PC-9 (cell line): Measurements from ENCODE around the gene ZFPM1. TPM values are rescaled to one million over a fixed set of nuclear protein-coding genes. Genes with fewer than 3 reads are reported as not detected.

Experiments used
- BruUV-seq: library from RNA; stranded (reverse); fragments of 400-500 nt; replicated peaks from 2 replicates; lab custom pipeline; 2021; lab: Mats Ljungman, UMichigan
- CTCF ChIA-PET: fragments of 300-600 bp; sonication (Branson Sonifier 250); formaldehyde crosslinking; loops from one replicate; lab custom pipeline; 2022; ENCODE audit warnings: antibody characterized with exemption; lab: Charles Lee
- POLR2A ChIA-PET: fragments of 300-600 bp; sonication (Branson Sonifier 250); formaldehyde crosslinking; loops from one replicate; lab custom pipeline; 2022; ENCODE audit warnings: antibody characterized with exemption; ENCODE audit not compliant: unreplicated experiment; lab: Charles Lee
- DNase-seq, 2 experiments: peaks; one replicate each; pipeline versions ENCODE4 v3.0.0 to v3.0.0-alpha.2; 2015 to 2022; ENCODE audit warnings: mixed read lengths in 1 of 2
- H2AFZ ChIP-seq: fragments of 200-600 bp; sonication (generic); 2 replicates; pipeline ENCODE4 v1.8.1; 2017; ENCODE audit warnings: antibody characterized with exemption
- H3F3A ChIP-seq: fragments of 200-600 bp; sonication (generic); 2 replicates; pipeline ENCODE4 v1.8.1; 2017; ENCODE audit warnings: antibody characterized with exemption, mild to moderate bottlenecking, low read depth; ENCODE audit not compliant: insufficient read depth
- H3K27ac ChIP-seq: fragments of 200-600 bp; sonication (generic); 2 replicates; pipeline ENCODE4 v1.6.1; 2016; ENCODE audit warnings: mixed run types
- H3K27me3 ChIP-seq: fragments of 200-600 bp; sonication (generic); 2 replicates; pipeline ENCODE4 v1.6.1; 2016; ENCODE audit warnings: low read depth, mixed run types; ENCODE audit not compliant: insufficient read depth
- H3K36me3 ChIP-seq: fragments of 200-600 bp; sonication (generic); 2 replicates; pipeline ENCODE4 v1.6.1; 2016; ENCODE audit warnings: low read depth, mixed run types
- H3K4me1 ChIP-seq: fragments of 200-600 bp; sonication (generic); replicated peaks from 2 replicates; pipeline ENCODE4 v1.6.1; 2016; ENCODE audit warnings: mixed run types; ENCODE audit not compliant: insufficient read depth
- H3K4me2 ChIP-seq: fragments of 200-600 bp; sonication (generic); 2 replicates; pipeline ENCODE4 v1.6.1; 2017; ENCODE audit warnings: mixed run types
- H3K4me3 ChIP-seq: fragments of 200-600 bp; sonication (generic); 2 replicates; pipeline ENCODE4 v1.6.1; 2016; ENCODE audit warnings: mixed run types
- H3K79me2 ChIP-seq: fragments of 200-600 bp; sonication (generic); 2 replicates; pipeline ENCODE4 v1.6.1; 2017; ENCODE audit warnings: low read depth, mixed run types
- H3K9me2 ChIP-seq: fragments of 200-600 bp; sonication (generic); 2 replicates; pipeline ENCODE4 v1.8.1; 2017; ENCODE audit warnings: mild to moderate bottlenecking; ENCODE audit not compliant: insufficient read depth
- H3K9me3 ChIP-seq: fragments of 200-600 bp; sonication (generic); 2 replicates; pipeline ENCODE4 v1.8.1; 2016; ENCODE audit warnings: low read depth; ENCODE audit not compliant: insufficient read depth
- H4K20me1 ChIP-seq: fragments of 200-600 bp; sonication (generic); 2 replicates; pipeline ENCODE4 v1.8.1; 2017; ENCODE audit not compliant: insufficient read depth
- EZH2 ChIP-seq: fragments of 200-600 bp; sonication (generic); IDR thresholded peaks from 2 replicates; pipeline ENCODE4 v1.8.0; 2017; ENCODE audit warnings: antibody characterized with exemption, low read depth
- intact Hi-C: fragments of 100-400 bp; cut with micrococcal nuclease; formaldehyde crosslinking; loops from one replicate; pipeline ENCODE4 v1.10.0; 2022; ENCODE audit not compliant: unreplicated experiment
- total RNA-seq: library from RNA; stranded (reverse); gene quantifications from 2 replicates; pipeline ENCODE4 v1.2.3, GENCODE V29; 2021
- TF ChIP-seq, protein P1 (sequence below): fragments of 200-600 bp; sonication (generic); conservative IDR thresholded peaks from 2 replicates; pipeline ENCODE4 v1.6.1; 2017; ENCODE audit warnings: mixed run types, antibody characterized with exemption, mild to moderate bottlenecking, moderate library complexity

The ZFPM1 gene
- total RNA-seq, 1 experiment from 2014 or later, result 19.7 TPM

DNA sequence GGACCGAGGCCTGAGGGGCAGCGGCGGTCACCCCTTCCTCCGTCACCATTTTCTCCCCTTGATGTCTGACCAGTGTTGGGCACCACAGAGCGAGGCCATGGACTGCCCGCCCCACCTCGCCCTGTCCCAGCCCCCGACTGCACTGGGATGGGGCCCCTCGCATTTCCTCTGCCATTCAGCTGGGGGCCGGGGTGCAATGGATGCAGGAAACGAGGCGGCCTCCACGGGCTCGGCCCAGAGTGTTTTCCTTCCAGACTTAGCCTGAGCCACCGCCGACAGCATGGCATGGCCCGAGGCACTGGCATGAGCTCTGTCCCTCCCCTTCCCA is 72.5 kb downstream of the ZFPM1 start:
- Histone ChIP-seq H3K4me1 (no peaks in the 10 kb centered on the region), H3K36me3 (no peaks in the 10 kb centered on the region), H3K4me2 (no peak overlapping the region), H2AFZ (no peak overlapping the region), H3K9me3 (no peaks in the 10 kb centered on the region), H3K27me3 (no peaks in the 10 kb centered on the region), H3K9me2 (no peaks in the 10 kb centered on the region), H3K27ac (no peak overlapping the region), H3K4me3 (no peak overlapping the region), H3K79me2 (no peaks in the 10 kb centered on the region), H4K20me1 (no peaks in the 10 kb centered on the region), H3F3A (no peaks in the 10 kb centered on the region)
- no TSS peak for BruUV-seq
- no peak for TF ChIP-seq EZH2
- TF ChIP-seq, protein P1, sequence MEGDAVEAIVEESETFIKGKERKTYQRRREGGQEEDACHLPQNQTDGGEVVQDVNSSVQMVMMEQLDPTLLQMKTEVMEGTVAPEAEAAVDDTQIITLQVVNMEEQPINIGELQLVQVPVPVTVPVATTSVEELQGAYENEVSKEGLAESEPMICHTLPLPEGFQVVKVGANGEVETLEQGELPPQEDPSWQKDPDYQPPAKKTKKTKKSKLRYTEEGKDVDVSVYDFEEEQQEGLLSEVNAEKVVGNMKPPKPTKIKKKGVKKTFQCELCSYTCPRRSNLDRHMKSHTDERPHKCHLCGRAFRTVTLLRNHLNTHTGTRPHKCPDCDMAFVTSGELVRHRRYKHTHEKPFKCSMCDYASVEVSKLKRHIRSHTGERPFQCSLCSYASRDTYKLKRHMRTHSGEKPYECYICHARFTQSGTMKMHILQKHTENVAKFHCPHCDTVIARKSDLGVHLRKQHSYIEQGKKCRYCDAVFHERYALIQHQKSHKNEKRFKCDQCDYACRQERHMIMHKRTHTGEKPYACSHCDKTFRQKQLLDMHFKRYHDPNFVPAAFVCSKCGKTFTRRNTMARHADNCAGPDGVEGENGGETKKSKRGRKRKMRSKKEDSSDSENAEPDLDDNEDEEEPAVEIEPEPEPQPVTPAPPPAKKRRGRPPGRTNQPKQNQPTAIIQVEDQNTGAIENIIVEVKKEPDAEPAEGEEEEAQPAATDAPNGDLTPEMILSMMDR, result no peak
- POLR2A ChIA-PET, result no interaction called here
- CTCF ChIA-PET, result no interaction called here
- intact Hi-C loops, result no loop called here
- no peak for DNase-seq

DNA sequence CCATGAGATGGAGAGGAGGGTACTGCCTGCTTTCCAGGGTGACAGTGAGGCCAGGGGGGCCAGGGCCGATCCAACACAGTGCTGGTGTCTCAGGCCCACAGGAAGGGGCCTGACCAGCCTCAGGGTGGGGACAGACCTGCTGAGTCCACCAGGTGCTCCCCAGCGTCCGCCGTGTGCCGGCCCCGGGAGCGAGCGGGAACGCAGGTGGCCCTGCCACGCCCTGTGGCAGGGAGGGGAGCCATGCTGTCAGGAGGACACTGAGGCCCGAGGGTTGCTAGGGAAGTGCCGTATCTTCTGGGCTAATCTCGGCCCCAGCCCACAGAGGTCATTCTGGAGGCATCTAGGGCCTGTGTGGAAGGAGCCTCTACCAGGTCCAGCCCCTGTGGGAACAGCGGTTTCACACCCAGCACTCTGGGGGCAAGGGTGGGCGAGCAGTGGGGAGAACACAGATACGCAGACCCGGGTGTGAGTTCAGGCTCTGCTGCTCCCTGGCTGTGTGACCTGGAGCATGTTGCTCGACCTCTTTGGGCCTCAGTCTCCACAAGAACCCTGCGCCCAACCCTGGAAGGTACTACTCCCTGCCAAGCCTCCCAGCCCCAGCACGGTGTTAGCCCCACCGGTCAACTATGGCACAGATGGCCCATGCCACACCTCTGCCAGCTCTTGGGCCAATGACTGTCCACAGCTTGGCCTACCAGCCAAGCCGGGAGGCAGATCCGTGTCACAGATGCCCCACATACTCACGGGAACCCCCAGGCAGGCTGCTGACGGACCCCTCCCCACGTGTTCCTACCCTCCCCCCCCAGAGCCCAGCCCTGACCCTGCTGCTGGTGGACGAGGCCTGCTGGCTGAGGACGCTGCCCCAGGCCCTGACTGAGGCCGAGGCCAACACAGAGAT is 73.2 kb downstream of the ZFPM1 start:
- no peaks in the 10 kb centered on the region for H3K79me2 ChIP-seq
- no peak for TF ChIP-seq EZH2
- TF ChIP-seq, protein P1, result no peak
- no peak overlapping the region for H3K4me3 ChIP-seq
- ChIA-PET CTCF (no interaction called here), POLR2A (no interaction called here)
- no peak for DNase-seq
- no peaks in the 10 kb centered on the region for H3K27me3 ChIP-seq
- H3F3A ChIP-seq, result no peaks in the 10 kb centered on the region
- no peaks in the 10 kb centered on the region for H3K4me1 ChIP-seq
- no peaks in the 10 kb centered on the region for H3K9me3 ChIP-seq
- H2AFZ ChIP-seq, result no peak overlapping the region
- BruUV-seq, result no TSS peak
- no peak overlapping the region for H3K4me2 ChIP-seq
- H3K36me3 ChIP-seq, result no peaks in the 10 kb centered on the region
- no peak overlapping the region for H3K27ac ChIP-seq
- no peaks in the 10 kb centered on the region for H3K9me2 ChIP-seq
- no peaks in the 10 kb centered on the region for H4K20me1 ChIP-seq
- intact Hi-C loops, result loop anchor here (2.0 kb wide), 1 partner anchor 83 kb away; no protein-coding TSS in a partner anchor

- no peaks in the 10 kb centered on the region for H3K9me3 ChIP-seq
- no peaks in the 10 kb centered on the region for H3K9me2 ChIP-seq
- no peaks in the 10 kb centered on the region for H4K20me1 ChIP-seq
- H2AFZ ChIP-seq, result no peak overlapping the region
- ChIA-PET CTCF (no interaction called here), POLR2A (no interaction called here)
- H3K4me1 ChIP-seq, result no peaks in the 10 kb centered on the region
- no peaks in the 10 kb centered on the region for H3K36me3 ChIP-seq
- DNase-seq, result no peak
- no TSS peak for BruUV-seq
- no peak overlapping the region for H3K27ac ChIP-seq
- no peaks in the 10 kb centered on the region for H3F3A ChIP-seq
- H3K79me2 ChIP-seq, result no peaks in the 10 kb centered on the region
- intact Hi-C loops, result loop anchor here (2.0 kb wide), 1 partner anchor 84 kb away; no protein-coding TSS in a partner anchor
- H3K4me3 ChIP-seq, result no peak overlapping the region
- TF ChIP-seq EZH2, result no peak
- TF ChIP-seq, protein P1, result no peak
- no peak overlapping the region for H3K4me2 ChIP-seq
- H3K27me3 ChIP-seq, result no peaks in the 10 kb centered on the region
These were observed 73.8 kb downstream of the ZFPM1 start for GRCh38 chr16:88526906-88527185.
